ENCODE data around the gene SLC16A8.

SLC16A8 gene

GRCh38 chr22:38062791-38063190, 21.2 kb downstream of the SLC16A8 start:
- H3K4me1 Mint-ChIP-seq, result peaks cover 15% of the 10 kb centered on the region
- peaks cover 44% of the 10 kb centered on the region for H3K36me3 Mint-ChIP-seq (ENCODE audit: low read depth)
- H3K27me3 Mint-ChIP-seq (ENCODE audit: low read depth), result no peaks in the 10 kb centered on the region
- H3K9me3 Mint-ChIP-seq, result no peaks in the 10 kb centered on the region
- H3K27ac Mint-ChIP-seq, result no peak overlapping the region
- TF ChIP-seq CTCF (IDR thresholded peaks at IDR 0.05; ENCODE audit: unreplicated experiment in 3 of 3), result no peak
- H3K4me3 Mint-ChIP-seq, result no peak overlapping the region

- peaks cover 16% of the 10 kb centered on the region for H3K36me3 Mint-ChIP-seq (ENCODE audit: low read depth)
- no peak for TF ChIP-seq CTCF (IDR thresholded peaks at IDR 0.05; ENCODE audit: unreplicated experiment in 3 of 3)
- H3K27ac Mint-ChIP-seq, result peak within 1 kb of the TSS; percentile 89 to 93 (median 89)
- peaks cover 13% of the 10 kb centered on the region for H3K27me3 Mint-ChIP-seq (ENCODE audit: low read depth)
- peak within 1 kb of the TSS; percentile 89 to 95 (median 93) for H3K4me3 Mint-ChIP-seq
- H3K9me3 Mint-ChIP-seq, result no peaks in the 10 kb centered on the region
- peaks cover 33% of the 10 kb centered on the region for H3K4me1 Mint-ChIP-seq
Observed at GRCh38 chr22:38056969-38057891, 26.8 kb downstream of the SLC16A8 start, which contains the start of gene PICK1. PICK1 (plus strand) TSS chr22:38057404; CDS start chr22:38057810, 406 bp downstream.

- peak overlapping the region in 2 of 3 experiments; percentile 17 to 90 for H3K27ac Mint-ChIP-seq
- H3K4me3 Mint-ChIP-seq, result peak overlapping the region; percentile 40 to 63 (median 61)
- peaks cover 23% of the 10 kb centered on the region for H3K27me3 Mint-ChIP-seq (ENCODE audit: low read depth)
- no peaks in the 10 kb centered on the region for H3K36me3 Mint-ChIP-seq (ENCODE audit: low read depth)
- peak; percentile 87 to 91 (median 90) for TF ChIP-seq CTCF (IDR thresholded peaks at IDR 0.05; ENCODE audit: unreplicated experiment in 3 of 3)
- peaks cover 21% of the 10 kb centered on the region for H3K4me1 Mint-ChIP-seq
- H3K9me3 Mint-ChIP-seq, result no peaks in the 10 kb centered on the region
Observed at GRCh38 chr22:38051900-38052862, 31.8 kb downstream of the SLC16A8 start.

- Mint-ChIP-seq H3K27me3 (ENCODE audit: low read depth) (peaks cover 23% of the 10 kb centered on the region), H3K36me3 (ENCODE audit: low read depth) (no peaks in the 10 kb centered on the region), H3K4me3 (no peak overlapping the region), H3K4me1 (peaks cover 16% of the 10 kb centered on the region), H3K27ac (no peak overlapping the region), H3K9me3 (no peaks in the 10 kb centered on the region)
- TF ChIP-seq CTCF (IDR thresholded peaks at IDR 0.05; ENCODE audit: unreplicated experiment in 3 of 3), result no peak
Observed at GRCh38 chr22:38051261-38051660, 32.7 kb downstream of the SLC16A8 start.

GRCh38 chr22:38050720-38051119, 33.3 kb downstream of the SLC16A8 start:
- no peak overlapping the region for H3K27ac Mint-ChIP-seq
- H3K9me3 Mint-ChIP-seq, result no peaks in the 10 kb centered on the region
- peaks cover 26% of the 10 kb centered on the region for H3K27me3 Mint-ChIP-seq (ENCODE audit: low read depth)
- TF ChIP-seq CTCF (IDR thresholded peaks at IDR 0.05; ENCODE audit: unreplicated experiment in 3 of 3), result no peak
- H3K36me3 Mint-ChIP-seq (ENCODE audit: low read depth), result no peaks in the 10 kb centered on the region
- peaks cover 16% of the 10 kb centered on the region for H3K4me1 Mint-ChIP-seq
- H3K4me3 Mint-ChIP-seq, result no peak overlapping the region
